Large intestine (tissue), 3 donors: ENCODE results near the gene BAHCC1. TPM values are rescaled to one million over a fixed set of nuclear protein-coding genes. Genes with fewer than 3 reads are reported as not detected.
A peak's percentile ranks its signal among the peaks of the same experiment; 100 is the strongest.

ENCODE experiments used
- DNase-seq, 2 donors: peaks; one replicate each; pipeline versions ENCODE4 v3.0.0 to v3.0.0-alpha.2; 2013
- H3K27ac ChIP-seq: one replicate; pipeline ENCODE4 v1.5.1; 2013; ENCODE audit warnings: low read length
- H3K27me3 ChIP-seq: 2 replicates; pipeline ENCODE4 v1.6.1; 2013; ENCODE audit warnings: low read length; ENCODE audit not compliant: control insufficient read depth, insufficient read depth
- H3K36me3 ChIP-seq: 2 replicates; pipeline ENCODE4 v1.6.1; 2013; ENCODE audit warnings: low read length; ENCODE audit not compliant: control insufficient read depth, insufficient read depth
- H3K4me1 ChIP-seq: one replicate; pipeline ENCODE4 v1.6.1; 2013; ENCODE audit warnings: low read length; ENCODE audit not compliant: control insufficient read depth, insufficient read depth
- H3K4me3 ChIP-seq: one replicate; pipeline ENCODE4 v1.5.1; 2013; ENCODE audit warnings: low read length
- H3K9me3 ChIP-seq: one replicate; pipeline ENCODE4 v1.6.1; 2013; ENCODE audit warnings: mild to moderate bottlenecking, low read depth, low read length, moderate library complexity; ENCODE audit not compliant: control insufficient read depth
- WGBS: methylation state at CpG from one replicate; pipeline ENCODE4 v1.1.5; 2013; ENCODE audit warnings: low lambda C conversion rate; ENCODE audit not compliant: insufficient coverage; 5-methylcytosine and 5-hydroxymethylcytosine counted together
- polyA plus RNA-seq: library from polyadenylated mRNA; unstranded; fragments of 120-200 nt; gene quantifications from one replicate; pipeline ENCODE4 v1.2.1, GENCODE V29; 2013

Gene BAHCC1
- polyA plus RNA-seq, 1 donor: 21.9 TPM

DNA sequence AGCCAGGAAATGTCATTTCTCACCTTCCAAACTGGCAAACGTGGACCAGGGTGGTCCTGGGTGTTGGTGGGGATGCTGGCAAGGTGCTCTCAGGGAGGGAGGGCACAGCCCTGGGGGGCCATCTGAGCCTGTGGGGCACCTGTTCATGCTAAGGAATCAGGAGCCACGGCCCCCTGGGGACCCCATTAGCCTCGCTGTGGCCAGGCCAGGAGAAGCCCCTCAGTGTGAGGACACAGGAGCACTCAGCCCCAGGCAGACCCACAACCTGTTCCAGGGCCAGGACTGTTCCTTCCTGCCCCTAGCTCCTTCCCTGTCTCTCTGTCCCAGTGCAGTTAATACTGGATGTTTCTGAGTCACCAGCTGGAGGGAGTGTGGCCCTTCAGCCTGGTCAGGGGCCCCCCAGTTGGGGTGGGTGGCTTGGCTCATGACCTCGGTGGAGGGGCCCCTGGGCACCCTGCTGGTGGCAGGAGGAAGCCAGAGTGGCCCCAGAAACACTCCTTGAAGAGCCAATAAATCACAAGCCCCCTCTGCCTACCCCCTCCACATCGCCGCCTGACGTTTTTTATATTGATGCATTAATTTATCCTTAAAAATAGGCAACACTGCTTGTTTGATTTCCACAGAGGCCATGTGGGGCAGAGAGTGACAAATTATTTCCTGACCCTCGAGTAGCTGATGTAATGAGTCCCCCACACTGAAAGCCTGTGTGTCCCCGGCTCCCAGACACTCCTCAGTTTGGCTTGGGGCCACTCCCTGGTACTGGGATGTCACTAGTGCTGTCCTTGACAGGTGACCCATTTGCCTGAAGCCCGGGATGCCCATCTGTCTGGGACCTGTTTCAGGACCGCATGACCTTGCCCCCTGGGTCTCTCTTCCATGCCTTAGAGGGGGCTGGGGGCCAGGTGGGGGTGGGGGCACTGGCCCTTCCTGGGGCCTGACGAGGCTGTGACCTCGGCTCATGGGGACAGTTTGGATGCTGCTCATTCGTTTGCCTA, 95.0 kb downstream of the BAHCC1 start:
- Histone ChIP-seq H3K36me3 (no peaks in the 10 kb centered on the region), H3K27ac (peak overlapping the region; percentile 11), H3K4me3 (no peak overlapping the region), H3K27me3 (no peaks in the 10 kb centered on the region), H3K9me3 (peaks cover 4% of the 10 kb centered on the region), H3K4me1 (peaks cover 32% of the 10 kb centered on the region)
- DNase-seq: peak in 1 of 2 donors; percentile 19
- WGBS: no CpG with 5 or more reads among the region's 14 CpGs

DNA sequence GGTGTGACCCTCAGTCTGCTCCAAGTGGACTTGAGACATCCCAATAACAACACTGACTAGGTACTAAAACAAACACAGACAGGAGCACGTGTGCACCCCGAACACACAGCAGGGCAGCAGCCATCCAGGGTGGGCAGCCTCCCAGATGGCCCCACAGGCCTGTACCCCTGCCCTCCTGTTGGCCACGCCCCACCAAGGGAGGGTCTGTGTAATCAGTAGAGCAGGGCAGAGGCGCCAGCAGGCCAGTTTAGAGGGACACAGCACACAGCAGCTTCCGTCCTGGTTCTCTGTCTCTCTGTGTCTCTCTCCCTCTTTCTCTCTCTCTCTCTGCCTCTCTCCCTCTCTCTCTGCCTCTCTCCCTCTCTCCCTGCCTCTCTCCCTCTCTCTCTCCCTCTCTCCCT, 95.9 kb downstream of the BAHCC1 start:
- Histone ChIP-seq H3K4me3 (no peak overlapping the region), H3K27ac (peak overlapping the region; percentile 11), H3K36me3 (no peaks in the 10 kb centered on the region), H3K27me3 (no peaks in the 10 kb centered on the region), H3K4me1 (peaks cover 32% of the 10 kb centered on the region), H3K9me3 (peaks cover 4% of the 10 kb centered on the region)
- peak; percentile 84 to 89 for DNase-seq
- WGBS: no CpG with 5 or more reads among the region's 5 CpGs

DNA sequence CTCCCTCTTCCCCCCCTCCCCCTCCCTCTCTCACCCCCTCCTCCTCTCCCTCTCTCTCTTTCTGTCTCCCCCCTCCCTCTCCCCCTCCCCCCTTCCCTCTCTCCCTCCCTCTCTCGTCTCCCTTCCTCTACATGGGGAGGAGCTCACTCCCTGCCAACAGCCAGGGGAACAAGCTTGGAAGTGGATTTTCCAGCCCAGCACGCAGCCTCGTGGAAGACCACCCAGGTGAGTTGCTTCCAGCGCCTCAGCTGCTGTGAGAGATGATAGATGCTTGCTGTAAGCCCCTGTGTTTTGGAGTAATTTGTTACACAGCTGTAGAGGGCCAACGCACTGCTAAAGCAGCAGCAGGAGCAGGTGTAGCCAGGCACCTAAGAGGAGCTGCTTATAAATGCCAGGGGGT, 96.5 kb downstream of the BAHCC1 start:
- no CpG with 5 or more reads among the region's 5 CpGs for WGBS
- peak in 1 of 2 donors; percentile 8 for DNase-seq

DNA sequence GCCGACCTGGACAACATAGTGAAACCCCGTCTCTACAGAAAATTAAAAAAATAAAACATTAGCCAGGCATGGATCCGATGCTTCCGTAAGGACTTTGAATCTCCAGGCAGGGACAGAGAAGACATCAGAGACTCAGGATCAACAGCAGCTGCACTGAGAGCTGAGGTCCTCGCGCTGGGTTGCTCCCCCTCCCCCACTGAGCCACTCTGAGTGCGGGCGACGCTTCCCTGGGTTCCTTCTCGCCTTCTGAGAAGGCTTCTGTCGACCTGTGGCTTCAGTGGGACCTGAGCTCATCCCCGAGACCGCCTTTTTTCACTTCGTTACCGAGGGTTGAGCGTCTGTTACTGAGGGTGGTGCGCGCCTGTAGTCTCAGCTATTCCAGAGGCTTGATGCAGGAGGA, 96.9 kb downstream of the BAHCC1 start:
- Histone ChIP-seq H3K4me3 (no peak overlapping the region), H3K4me1 (peaks cover 30% of the 10 kb centered on the region), H3K27ac (no peak overlapping the region), H3K9me3 (peaks cover 4% of the 10 kb centered on the region), H3K36me3 (no peaks in the 10 kb centered on the region), H3K27me3 (peaks cover 3% of the 10 kb centered on the region)
- no CpG with 5 or more reads among the region's 18 CpGs for WGBS
- DNase-seq: no peak

More for the DNA sequence above, 96.5 kb downstream of the BAHCC1 start:
- Histone ChIP-seq H3K27ac (no peak overlapping the region), H3K27me3 (peaks cover 3% of the 10 kb centered on the region), H3K4me1 (peaks cover 32% of the 10 kb centered on the region), H3K36me3 (no peaks in the 10 kb centered on the region), H3K4me3 (no peak overlapping the region), H3K9me3 (peaks cover 4% of the 10 kb centered on the region)

DNA sequence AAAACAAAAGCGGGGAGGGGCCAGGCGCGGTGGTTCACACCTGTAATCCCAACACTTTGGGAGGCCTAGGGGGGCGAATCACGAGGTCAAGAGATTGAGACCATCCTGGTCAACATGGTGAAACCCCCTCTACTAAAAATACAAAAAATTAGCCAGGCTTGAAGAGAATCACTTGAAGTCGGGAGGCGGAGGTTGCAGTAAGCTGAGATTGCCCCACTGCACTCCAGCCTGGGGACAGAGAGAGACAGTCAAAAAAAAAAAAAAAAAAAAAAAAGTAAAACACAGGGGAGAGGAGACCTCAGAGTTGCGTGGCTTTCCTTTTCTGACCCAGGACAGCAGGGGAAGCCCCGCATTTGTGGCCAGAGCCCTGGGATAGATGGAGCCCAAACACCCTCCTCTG, 97.4 kb downstream of the BAHCC1 start:
- Histone ChIP-seq H3K9me3 (peaks cover 4% of the 10 kb centered on the region), H3K27ac (no peak overlapping the region), H3K27me3 (peaks cover 3% of the 10 kb centered on the region), H3K36me3 (no peaks in the 10 kb centered on the region), H3K4me1 (peaks cover 27% of the 10 kb centered on the region), H3K4me3 (no peak overlapping the region)
- no peak for DNase-seq
- 100% methylated on average over 1 of the region's 9 CpGs for WGBS

DNA sequence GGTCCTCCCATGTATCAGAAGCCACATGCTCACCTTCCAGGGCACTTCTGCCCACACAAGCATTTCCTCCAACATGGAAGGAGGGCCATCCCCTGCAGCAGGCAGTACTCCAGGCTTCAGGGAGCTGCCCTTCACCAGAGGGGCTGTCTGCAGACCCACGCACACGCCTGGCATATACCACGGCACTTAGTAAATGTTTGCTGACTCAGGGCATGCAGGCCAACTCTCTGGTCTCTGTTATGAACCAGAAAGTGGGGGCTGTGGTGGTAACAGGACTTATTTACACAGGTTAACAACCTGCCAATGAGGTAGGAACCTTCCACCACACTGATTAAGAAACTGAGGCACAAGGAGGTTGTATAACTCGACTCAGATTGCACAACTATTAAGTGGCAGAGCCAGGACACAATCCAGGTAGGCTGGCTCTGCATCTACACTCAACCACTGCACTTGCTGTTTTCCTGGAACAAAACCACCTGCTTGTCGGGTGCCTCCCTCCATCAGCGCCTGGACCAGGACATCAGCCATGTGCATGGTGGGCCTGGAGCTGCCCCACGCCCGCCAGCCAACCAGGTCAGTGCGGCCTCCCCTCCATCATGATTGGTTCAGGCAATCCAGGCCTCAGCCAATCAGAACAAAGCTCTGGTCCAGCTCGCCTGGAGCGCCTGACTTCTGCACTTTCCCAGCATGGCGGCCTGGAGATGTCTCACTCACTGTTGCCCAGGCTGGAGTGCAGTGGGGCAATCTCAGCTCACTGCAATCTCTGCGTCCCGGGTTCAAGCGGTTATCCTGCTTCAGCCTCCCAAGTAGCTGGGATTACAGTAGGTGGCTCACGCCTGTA, 98.2 kb downstream of the BAHCC1 start:
- H3K4me1 ChIP-seq: peaks cover 26% of the 10 kb centered on the region
- DNase-seq: no peak
- H3K36me3 ChIP-seq: no peaks in the 10 kb centered on the region
- H3K9me3 ChIP-seq: peaks cover 3% of the 10 kb centered on the region
- no CpG with 5 or more reads among the region's 16 CpGs for WGBS
- H3K4me3 ChIP-seq: no peak overlapping the region
- H3K27ac ChIP-seq: no peak overlapping the region
- peaks cover 3% of the 10 kb centered on the region for H3K27me3 ChIP-seq

DNA sequence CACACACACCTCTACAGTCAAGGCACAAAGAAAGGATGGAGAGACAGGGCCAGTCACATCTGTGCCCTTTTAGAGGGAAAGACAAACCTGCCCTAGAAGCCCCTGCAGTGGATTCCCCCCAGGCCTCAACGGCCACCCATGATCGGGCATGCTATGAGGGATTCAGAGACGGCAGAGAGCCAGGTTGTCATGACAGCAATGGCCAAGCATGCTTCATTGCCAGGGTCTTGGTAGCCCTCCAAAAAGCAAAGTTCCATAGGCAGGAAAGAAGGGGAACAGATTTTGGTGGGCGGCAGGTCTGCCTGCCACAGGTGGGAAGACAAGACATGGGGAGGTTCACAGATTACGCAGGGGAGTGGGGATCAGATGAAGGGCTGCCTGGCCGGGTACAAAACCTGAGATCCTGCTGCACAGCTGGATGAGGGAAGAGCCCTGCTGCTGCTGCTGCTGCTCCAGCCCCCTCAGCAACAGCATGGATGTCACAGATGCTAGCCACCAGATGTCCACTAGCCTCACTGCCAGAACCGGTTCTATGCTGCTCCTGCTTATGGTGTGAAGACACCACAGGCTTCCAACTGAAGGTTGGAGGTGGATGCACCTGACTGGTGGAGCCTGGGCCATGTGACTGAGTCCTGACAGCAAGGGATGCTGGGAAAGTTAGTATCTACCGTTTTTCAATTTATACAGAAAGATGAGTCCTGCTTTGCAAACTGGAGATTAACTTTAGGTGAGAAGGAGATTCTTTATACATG, 99.5 kb downstream of the BAHCC1 start:
- Histone ChIP-seq H3K27me3 (peaks cover 15% of the 10 kb centered on the region), H3K4me3 (no peak overlapping the region), H3K4me1 (peaks cover 19% of the 10 kb centered on the region), H3K36me3 (no peaks in the 10 kb centered on the region), H3K9me3 (no peaks in the 10 kb centered on the region), H3K27ac (no peak overlapping the region)
- no peak for DNase-seq
- WGBS: 83% methylated on average over 1 of the region's 8 CpGs

DNA sequence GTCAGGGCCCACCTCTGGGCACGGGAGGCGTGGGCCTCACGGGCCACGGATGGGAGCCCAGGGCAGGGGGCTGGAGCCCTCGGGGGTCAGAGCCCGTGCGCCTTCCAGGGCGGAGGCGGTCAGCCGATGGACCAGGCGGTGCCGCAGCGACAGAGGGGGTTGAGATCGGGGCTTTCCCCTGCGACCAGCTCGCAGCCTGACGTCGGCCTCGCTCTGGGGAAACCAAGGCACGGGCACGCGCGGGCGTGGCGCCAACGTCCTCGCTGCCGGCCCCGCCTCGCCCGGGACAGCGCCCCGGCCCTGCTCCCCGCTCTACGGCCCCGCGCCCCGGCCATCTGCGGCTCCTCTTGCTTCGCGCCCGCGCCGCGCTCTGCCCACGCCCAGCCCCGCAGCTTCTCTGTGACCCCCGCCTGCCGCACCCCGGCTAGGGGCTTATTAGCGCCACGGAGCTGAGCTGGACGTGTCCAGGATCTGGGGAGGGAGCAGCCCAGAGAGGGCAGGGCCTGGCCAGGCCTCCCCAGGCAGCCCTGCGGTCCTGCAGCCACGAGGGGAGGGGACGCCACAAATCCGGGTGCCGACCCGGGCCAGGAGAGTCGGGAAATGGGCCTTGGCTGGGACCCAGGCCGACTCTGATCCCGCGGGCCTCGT, 103.8 kb downstream of the BAHCC1 start:
- no peaks in the 10 kb centered on the region for H3K4me1 ChIP-seq
- no peak overlapping the region for H3K4me3 ChIP-seq
- H3K27ac ChIP-seq: no peak overlapping the region
- peaks cover 15% of the 10 kb centered on the region for H3K27me3 ChIP-seq
- H3K36me3 ChIP-seq: no peaks in the 10 kb centered on the region
- WGBS: no CpG with 5 or more reads among the region's 64 CpGs
- DNase-seq: no peak
- H3K9me3 ChIP-seq: no peaks in the 10 kb centered on the region

DNA sequence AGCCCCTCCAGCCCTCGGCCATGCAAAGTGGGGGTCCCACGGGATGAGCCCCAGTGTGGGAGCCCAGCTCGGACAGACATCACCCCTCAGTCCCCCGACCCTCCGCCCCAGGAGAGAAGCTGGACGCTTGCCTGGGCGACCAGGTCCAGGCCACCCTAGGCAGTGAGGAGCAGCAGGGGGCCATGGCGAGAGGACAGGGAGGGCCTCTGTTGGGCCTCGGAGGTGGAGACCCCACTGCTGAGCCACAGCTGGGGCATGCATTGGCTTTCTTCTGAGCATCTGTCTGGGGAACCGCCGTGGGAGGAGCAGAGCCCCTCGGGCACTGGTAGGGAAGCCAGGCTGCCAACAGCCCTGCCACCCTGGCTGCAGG, 104.3 kb downstream of the BAHCC1 start:
- peaks cover 15% of the 10 kb centered on the region for H3K27me3 ChIP-seq
- H3K9me3 ChIP-seq: no peaks in the 10 kb centered on the region
- no CpG with 5 or more reads among the region's 12 CpGs for WGBS
- no peak for DNase-seq
- H3K4me1 ChIP-seq: no peaks in the 10 kb centered on the region
- no peaks in the 10 kb centered on the region for H3K36me3 ChIP-seq
- H3K4me3 ChIP-seq: no peak overlapping the region
- no peak overlapping the region for H3K27ac ChIP-seq
